Heart left ventricle (tissue), 13 donors: ENCODE measurements around the gene SYNE2.

Experiments used
- CTCF ChIP-seq, 12 donors: fragments of 200-600 bp; sonication (generic) in 4 of 12; IDR thresholded peaks; one replicate each; pipeline versions ENCODE4 v1.5.0 to v1.8.0; 2018 to 2022; ENCODE audit warnings: antibody characterized with exemption in 12 of 12, mild to moderate bottlenecking in 5 of 12
- POLR2A ChIP-seq, 2 donors: fragments of 450-650 bp; IDR thresholded peaks; one replicate each; pipeline ENCODE4 v1.6.1; 2017; ENCODE audit warnings: antibody characterized with exemption in 2 of 2, mild to moderate bottlenecking in 2 of 2, moderate library complexity in 2 of 2
- donor health status: ischemic (EF 13 %, LVEDD 7.1; RV severe dilation, severe dysfunction).
- donor health status: DM: no; HTN: yes; CAD: no.
- donor health status: DM: no; HTN: no; CAD: no.
- donor health status: ischemic (EF 25% LVEDD 6.9; RV normal size, moderate dysfunction).
- donor health status: ischemic (EF 25% LVEDD 5.7; RV mildly dilated, moderate dysfunction).
- donor health status: ischemic (EF 35%, LVEDD 5.7; RV mildly dilated, moderate dysfunction).
- donor health status: nonischemic (EF 11% LVEDD 7.7; RV severe dilation, severe dysfunction).
- donor health status: DM: yes; HTN: yes; CAD: no.
- donor health status: PGD.
- donor health status: ischemic (EF 29% LVEDD 5.4; RV normal size, mild dysfunction).
- donor health status: nonischemic (EF 23%, LVEDD 6.1; RV moderate dilation, normal function).

GRCh38 chr14:64238631-64239030 lies 385.8 kb downstream of the SYNE2 start:
- no peak for TF ChIP-seq CTCF (IDR thresholded peaks at IDR 0.05)
- no peak for TF ChIP-seq POLR2A (IDR thresholded peaks at IDR 0.05)
